Measurements from ENCODE around the gene RAB5A. TPM values are rescaled to one million over a fixed set of nuclear protein-coding genes. Genes with fewer than 3 reads are reported as not detected.

RAB5A gene
- total and polyA plus RNA-seq, 10 of the 15 experiments (the other 5 are each of a cell fraction or from before 2014, with no cell fraction given): 15.8 to 44.3 (median 29.1) TPM

- TF ChIP-seq FOXM1 (IDR thresholded peaks at IDR 0.05; ENCODE audit: low read depth, low read length) (peak; percentile 42; the same call in 1 of the 2 replicates), LARP7 (IDR thresholded peaks at IDR 0.05) (no peak), EZH2 (IDR thresholded peaks at IDR 0.05; ENCODE audit: borderline replicate concordance, control insufficient read depth, low read depth, low read length) (no peak), NR2C1 (IDR thresholded peaks at IDR 0.05) (no peak), CBX3 (IDR thresholded peaks at IDR 0.05; ENCODE audit: borderline replicate concordance, low read depth) (no peak), EED (IDR thresholded peaks at IDR 0.05; ENCODE audit: low read depth) (0 out of 2 replicates have a peak, but pooled peaks have one; percentile 1), YY1 (IDR thresholded peaks at IDR 0.05; ENCODE audit: low read depth, low read length) (no peak), E2F4 (IDR thresholded peaks at IDR 0.05; ENCODE audit: low read depth, low read length) (no peak), JUNB (IDR thresholded peaks at IDR 0.05) (peak; percentile 8; the same call in 1 of the 2 replicates), SMARCA5 (IDR thresholded peaks at IDR 0.05) (no peak), BCL11A (IDR thresholded peaks at IDR 0.05; ENCODE audit: low read depth, low read length) (no peak), POLR2AphosphoS5 (IDR thresholded peaks at IDR 0.05; ENCODE audit: low read length) (0 out of 2 replicates have a peak, but pooled peaks have one; percentile 14), BMI1 (IDR thresholded peaks at IDR 0.05; ENCODE audit: borderline replicate concordance) (no peak; the same call in 1 of the 2 replicates), IRF5 (IDR thresholded peaks at IDR 0.05; ENCODE audit: borderline replicate concordance) (no peak), ZBED1 (IDR thresholded peaks at IDR 0.05; ENCODE audit: borderline replicate concordance) (peak; percentile 32; the same call in 1 of the 2 replicates), CBFB (IDR thresholded peaks at IDR 0.05; ENCODE audit: low read depth) (peak; percentile 34; the same call in 1 of the 2 replicates), ZZZ3 (IDR thresholded peaks at IDR 0.05; ENCODE audit: control insufficient read depth, insufficient read length, low read depth) (no peak), RAD21 (IDR thresholded peaks at IDR 0.05; ENCODE audit: insufficient read depth, low read depth, low read length) (no peak), STAT3 (IDR thresholded peaks at IDR 0.05; ENCODE audit: low read depth, low read length) (no peak), TCF7 (IDR thresholded peaks at IDR 0.05; ENCODE audit: borderline replicate concordance) (no peak), IKZF2 (IDR thresholded peaks at IDR 0.05) (no peak; a peak in 1 of 4 replicates), SP1 (IDR thresholded peaks at IDR 0.05; ENCODE audit: low read depth, low read length) (no peak), POU2F2 (IDR thresholded peaks at IDR 0.05; ENCODE audit: borderline replicate concordance, low read depth, low read length) (no peak), KAT2A (conservative IDR thresholded peaks at IDR 0.05; ENCODE audit: control insufficient read depth, low read depth, low read length) (no peak), RBBP5 (conservative IDR thresholded peaks at IDR 0.05) (no peak)
- TF ChIP-seq, protein P1, sequence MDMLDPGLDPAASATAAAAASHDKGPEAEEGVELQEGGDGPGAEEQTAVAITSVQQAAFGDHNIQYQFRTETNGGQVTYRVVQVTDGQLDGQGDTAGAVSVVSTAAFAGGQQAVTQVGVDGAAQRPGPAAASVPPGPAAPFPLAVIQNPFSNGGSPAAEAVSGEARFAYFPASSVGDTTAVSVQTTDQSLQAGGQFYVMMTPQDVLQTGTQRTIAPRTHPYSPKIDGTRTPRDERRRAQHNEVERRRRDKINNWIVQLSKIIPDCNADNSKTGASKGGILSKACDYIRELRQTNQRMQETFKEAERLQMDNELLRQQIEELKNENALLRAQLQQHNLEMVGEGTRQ (IDR thresholded peaks at IDR 0.05; ENCODE audit: borderline replicate concordance, low read depth, low read length): no peak
- TF ChIP-seq, protein P2, sequence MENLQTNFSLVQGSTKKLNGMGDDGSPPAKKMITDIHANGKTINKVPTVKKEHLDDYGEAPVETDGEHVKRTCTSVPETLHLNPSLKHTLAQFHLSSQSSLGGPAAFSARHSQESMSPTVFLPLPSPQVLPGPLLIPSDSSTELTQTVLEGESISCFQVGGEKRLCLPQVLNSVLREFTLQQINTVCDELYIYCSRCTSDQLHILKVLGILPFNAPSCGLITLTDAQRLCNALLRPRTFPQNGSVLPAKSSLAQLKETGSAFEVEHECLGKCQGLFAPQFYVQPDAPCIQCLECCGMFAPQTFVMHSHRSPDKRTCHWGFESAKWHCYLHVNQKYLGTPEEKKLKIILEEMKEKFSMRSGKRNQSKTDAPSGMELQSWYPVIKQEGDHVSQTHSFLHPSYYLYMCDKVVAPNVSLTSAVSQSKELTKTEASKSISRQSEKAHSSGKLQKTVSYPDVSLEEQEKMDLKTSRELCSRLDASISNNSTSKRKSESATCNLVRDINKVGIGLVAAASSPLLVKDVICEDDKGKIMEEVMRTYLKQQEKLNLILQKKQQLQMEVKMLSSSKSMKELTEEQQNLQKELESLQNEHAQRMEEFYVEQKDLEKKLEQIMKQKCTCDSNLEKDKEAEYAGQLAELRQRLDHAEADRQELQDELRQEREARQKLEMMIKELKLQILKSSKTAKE (IDR thresholded peaks at IDR 0.05; ENCODE audit: low read depth, poor library complexity, severe bottlenecking): peak; percentile 69
Measured at GRCh38 chr3:19945969-19946831, 697 bp upstream of the RAB5A start (continued).
